ENCODE results near the gene GPN2.
A peak's percentile ranks its signal among the peaks of the same experiment; 100 is the strongest.
"Not testable (repeated sequence)": the region's sequence is repeated elsewhere in the genome, so short reads cannot be mapped to it uniquely, and the experiment has no call there.

The GPN2 gene

DNA sequence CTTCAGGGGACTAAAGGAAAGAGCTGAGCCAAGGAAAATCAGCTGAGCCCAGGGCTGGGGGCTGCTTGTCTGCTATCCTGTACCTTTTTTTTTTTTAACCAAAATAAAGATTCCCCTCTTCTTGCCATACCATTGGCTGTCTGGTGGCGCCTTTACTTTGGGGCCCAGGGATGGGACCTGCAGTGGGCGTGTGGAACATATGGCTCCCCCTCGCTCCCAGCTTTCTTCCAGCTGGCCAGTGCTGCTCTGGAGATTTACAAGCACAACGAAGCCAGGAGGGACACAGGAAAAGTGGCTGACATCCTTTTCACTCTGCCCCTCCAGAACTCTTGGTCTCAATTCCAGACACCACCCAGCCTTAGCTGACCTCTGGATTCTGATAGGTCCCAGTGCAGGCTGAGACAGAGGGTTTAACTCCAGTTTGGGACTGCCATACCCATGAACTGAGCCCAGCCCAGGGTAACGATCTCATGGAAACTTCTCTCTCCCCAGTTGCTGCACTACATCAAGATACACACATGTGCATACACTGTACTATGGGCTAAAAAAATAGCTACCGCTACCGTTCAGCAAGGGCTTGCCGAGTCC is 32.5 kb downstream of the GPN2 start:
- no peak for DNase-seq (ENCODE audit: low read depth)

DNA sequence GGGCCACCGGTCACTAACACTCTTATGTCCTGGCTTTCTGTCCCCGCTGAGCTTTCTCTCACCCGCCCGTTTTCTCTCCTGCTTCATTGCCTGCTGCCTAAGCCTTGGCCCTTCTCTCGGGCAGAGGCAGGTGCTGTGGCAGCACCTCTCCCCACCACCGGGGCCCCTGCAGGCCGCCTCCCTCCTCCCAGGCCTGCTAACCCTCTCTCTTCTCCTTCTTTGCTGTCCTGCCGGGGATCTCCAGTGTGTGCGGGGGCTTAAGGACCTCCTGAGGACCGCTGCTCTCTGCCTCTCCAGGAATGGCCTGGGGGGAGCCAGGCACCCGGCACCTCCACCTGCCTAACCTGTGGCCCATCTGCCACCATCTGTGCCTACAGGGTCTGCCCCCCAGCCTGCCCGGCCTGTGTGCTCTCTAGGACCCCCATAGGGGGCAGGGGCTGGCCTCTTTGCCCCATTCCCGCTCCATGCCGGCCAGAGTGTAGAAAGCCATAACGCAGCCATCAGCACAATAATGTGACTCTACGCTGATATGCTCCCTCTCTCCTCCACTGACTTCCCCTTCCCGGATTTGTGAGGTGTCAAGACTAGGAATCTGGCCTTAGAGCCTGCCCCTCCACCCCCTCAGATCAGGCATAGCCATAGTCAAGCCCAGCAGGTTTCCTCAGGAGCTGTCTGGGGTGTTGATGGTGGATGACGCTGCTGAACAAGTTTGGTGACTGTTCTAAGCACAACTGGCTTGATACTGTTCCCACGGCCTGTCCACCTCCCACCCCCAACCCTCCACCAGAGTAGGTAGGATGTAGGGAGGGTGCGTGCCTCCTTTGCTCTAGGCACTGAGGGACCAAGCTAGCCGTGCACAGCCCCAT is 33.2 kb downstream of the GPN2 start:
- no peak for DNase-seq (ENCODE audit: low read depth)

DNA sequence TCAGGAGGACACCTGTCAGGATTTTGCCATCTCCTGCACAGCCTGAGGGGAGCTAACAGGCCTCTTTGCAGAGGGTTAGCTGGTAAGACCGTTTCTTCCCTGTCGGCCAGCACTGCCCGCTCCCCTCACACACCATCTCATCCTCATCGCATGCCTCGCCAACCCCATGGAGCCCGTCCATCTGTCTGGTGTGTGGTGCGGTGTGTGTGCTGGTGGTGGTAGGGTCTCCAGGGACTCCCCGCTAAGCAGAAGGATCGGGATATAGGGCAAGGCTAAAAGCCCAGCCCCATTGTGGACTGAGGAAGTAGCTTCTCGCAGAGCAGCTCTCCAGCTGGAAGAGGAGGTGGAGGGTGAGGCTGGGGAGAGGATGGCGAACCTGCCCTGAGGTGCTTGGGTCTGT is 33.9 kb downstream of the GPN2 start:
- no peak for DNase-seq (ENCODE audit: low read depth)

DNA sequence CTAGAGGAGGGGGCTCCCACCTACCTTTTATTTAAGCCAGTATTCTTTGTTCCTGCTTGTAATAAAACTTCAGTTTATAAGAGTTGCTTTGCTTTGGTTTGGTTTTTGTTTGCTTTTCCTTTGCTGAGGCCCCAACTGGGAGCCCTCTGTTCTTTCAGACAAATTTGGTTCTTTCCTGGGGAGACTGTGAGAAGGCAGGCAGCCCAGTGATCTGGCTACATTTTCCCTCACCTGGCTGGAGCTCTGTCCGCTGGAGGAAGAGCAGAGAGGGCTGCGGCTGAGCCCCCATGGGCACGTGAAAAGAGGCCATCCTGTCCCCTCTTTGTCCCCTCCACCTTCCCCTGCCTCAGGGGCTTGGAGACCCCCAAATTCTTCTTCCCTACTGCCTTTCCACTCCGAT is 34.4 kb downstream of the GPN2 start:
- DNase-seq (ENCODE audit: low read depth), result no peak

DNA sequence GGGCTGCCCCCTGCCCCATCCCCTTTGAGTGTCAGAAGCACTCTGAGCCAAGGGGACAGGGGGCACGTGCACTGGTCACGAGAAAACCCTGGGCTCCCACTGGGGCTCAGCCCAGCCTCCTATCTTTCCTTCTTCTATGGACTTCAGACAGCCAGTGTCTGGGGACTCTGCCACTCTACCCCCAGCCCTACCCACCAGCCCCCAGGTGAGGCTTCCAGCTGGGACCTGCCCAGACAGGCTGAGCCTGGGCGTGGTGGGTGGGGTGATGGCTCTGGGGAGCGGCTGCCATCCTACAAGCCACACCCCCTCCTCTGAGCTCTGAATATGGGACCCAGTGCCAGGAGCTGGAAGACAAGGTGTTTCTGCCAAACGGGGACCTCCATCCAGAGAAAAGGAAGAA is 35.2 kb downstream of the GPN2 start:
- no peak for DNase-seq (ENCODE audit: low read depth)

DNA sequence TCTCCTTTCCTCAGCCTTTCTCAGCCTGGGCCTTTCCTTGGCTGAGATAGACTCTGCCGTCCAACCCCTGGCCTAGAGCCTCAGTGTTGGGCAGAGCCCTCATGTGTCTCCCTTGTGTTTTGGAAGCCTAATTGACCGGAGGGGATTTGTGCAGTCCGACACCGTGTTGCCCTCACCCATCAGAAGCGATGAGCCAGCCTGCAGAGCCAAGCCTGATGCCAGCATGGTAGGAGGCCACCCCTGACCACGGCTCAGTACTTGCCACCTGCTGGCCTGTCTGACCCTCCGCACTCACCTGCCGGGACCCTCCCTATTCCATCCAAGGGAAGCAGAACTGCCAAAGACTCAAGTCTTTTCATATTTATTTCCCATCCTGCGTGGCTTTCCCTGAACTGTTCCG is 36.5 kb downstream of the GPN2 start:
- DNase-seq (ENCODE audit: low read depth), result no peak

DNA sequence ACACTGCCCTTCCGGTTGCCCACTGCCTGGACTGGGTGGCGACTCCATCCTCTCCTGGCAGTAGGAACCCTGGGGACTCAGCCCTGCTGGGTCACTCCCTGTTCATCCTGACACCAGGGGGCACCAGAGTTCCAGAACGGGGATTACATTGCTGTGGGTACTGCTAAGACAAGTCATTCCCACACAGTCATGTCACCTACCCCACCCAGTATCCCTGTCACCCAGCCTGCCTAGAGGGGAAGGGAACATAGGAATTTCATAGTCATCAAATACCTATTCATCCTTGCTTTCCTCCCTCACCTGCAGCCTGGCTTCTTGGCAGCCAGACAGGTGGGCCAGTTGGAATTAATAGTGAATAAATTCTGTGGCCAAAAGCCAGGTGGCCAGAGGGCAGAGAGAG is 36.9 kb downstream of the GPN2 start:
- peak; percentile 81 for DNase-seq (ENCODE audit: low read depth)

DNA sequence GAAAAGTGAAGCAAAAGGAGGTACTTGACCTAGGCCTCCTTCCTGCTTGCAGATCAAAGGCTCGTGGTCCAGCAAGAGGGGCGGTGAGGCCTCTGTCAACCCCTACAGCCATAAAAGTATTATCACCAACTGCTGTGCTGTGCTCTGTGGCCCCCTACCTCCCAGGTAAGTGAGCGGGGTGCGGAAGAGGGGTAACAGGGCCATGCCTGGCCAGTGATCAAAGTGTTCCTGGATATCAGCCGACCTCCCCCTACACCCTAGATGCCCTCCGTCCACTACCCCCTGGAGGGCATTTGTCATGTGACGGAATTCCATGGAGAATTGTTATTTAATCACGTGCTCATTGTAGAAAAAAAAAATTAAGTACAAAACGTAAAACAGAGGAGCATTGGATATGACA is 37.4 kb downstream of the GPN2 start:
- no peak for DNase-seq (ENCODE audit: low read depth)

DNA sequence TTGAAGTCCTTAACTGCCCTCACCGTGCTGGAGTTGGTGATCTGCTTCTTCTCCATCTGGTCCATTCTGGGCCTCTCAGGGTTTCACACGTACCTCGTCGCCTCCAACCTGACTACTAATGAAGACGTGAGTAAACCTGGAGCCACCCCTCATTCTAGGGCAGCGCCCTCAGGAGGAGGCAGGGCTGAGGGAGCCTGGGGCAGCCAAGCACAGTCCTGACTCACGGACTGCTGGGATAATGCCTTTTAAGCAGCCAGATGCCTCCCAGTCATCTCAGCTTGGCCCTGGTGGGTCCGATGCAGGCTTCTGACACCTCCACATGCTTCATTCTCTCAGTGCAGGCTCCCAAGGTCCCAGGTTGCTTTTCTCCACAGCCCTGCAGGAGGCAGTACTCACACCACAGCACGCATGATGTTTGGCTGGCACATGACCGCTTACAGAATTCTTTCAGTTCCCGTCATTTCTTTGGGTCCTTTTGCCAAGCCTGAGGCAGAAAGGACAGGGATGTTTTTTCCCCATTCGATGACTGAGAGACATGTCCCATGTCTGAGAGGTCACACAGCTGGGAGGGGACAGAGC is 38.9 kb downstream of the GPN2 start:
- DNase-seq (ENCODE audit: low read depth), result no peak

DNA sequence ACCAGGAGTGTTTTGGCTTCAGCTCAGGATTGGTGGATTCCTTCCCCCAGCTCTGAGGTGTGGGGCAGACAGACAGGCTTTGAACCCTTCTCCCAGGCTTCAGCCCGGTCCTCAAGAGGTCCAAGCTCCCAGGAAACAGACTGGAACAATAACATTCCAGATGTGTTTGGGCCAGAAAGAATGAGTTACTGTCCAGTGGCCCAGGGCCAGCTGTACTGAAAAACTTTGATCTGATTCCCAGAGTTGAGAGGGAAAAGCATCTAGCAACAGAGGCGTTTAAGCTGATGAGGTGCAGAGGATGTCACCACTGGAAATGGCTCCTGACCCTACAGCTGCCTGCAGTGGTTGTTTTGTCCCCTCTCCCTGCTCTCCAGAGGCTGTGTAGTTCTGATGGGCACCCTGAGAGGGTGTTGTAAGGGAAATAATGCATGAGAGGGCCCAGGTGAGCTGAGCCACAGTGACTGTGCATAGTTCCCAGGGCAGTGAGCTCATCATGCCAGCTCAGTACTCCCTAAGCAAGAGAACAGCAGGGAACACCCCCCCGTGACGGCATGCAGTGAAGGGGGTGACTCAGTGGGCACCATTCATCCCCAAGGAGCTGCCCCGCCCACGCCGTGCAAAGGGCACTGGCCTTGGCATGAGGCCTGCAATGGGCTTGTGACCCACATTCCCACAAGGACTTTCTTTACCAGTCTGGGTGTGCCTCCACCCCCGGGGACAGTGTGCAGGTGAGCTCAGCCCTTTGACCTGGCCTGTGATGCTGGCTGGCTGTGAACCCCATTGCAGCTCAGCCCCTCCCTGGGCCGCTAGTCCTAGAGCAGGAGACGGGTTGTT is 40.9 kb downstream of the GPN2 start:
- no peak for DNase-seq (ENCODE audit: low read depth)

DNA sequence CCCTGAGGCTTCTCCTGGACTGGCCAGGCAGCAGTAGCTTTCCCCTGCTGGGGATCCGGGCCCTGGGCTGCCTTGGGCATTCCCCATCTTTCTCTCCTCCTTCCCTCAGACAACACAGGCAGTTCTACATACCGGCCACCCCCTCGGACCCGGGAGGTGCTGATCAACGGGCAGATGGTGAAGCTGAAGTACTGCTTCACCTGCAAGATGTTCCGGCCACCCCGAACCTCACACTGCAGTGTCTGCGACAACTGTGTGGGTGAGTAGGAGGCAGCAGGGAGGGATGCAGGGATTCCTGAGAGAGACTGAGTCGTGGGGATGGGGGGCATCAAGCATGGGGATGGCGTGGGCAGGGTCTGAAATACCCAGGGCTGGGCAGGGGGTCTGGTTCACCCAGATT is 41.6 kb downstream of the GPN2 start:
- no peak for DNase-seq (ENCODE audit: low read depth)

DNA sequence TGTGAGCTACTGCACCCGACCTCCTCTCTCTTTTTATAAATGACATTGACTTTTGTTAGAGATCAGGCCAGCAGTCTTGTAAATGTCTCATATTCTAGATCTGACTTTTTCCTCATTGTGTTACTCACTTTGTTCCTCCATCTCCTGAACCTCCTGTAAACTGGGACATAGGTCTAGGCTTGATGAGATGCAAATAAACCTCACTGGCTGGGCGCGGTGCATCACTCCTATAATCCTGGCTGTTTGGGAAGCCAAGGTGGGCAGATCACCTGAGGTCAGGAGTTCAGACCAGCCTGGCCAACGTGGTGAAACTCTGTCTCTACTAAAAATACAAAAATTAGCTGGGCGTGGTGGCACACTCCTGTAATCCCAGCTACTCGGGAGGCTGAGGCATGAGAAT is 42.3 kb downstream of the GPN2 start:
- DNase-seq (ENCODE audit: low read depth), result not testable (repeated sequence)

DNA sequence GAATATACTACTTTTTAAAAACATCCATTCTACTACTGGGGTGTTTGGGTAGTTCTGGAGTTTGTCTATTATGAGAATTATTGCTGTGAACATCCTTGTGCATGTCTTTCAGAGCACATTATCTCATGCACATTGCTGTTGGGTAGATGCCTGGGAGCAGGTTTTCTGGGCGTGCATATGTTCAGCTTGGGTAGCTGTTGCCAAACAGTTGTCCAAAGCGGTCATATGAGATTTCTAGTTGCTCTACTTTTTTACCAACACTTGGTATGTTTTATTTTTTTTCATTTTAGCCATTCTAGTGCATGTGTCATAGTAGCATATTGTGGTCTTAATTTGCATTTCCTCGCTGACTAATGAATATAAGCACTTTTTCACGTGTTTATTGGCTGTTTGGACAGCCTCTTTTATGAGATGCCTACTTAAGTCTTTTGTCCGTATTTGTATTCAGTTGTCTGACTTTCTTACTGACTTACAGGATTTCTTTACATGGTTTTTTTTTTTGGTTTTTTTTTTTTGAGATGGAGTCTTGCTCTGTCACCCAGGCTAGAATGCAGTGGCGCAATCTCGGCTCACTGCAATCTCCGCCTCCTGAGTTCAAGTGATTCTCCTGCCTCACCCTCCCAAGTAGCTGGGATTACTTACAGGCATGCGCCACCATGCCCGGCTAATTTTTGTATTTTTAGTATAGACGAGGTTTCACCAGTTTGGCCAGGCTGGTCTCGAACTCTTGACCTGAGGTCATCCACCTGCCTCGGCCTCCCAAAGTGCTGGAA is 45.5 kb downstream of the GPN2 start:
- no peak for DNase-seq (ENCODE audit: low read depth)

DNA sequence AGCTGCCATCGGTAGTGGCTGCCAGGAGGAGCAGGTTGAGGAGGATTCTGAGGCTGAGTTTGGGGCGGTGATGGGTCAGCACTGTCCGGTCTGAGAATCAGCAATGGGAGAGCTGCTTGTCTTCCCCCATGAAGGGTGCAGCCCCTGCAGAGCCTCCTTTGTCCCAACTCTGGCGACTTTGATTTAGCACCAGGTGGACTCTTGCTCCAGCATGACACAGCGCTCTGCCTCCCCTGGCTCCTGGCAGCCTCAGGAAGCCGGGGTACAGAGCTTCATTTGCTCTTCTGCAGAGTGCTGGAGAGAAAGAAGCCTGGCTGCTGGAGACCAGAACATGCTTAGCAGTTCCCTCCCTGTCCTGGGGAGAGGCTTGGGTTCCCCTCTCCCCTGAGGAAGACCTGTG is 50.3 kb downstream of the GPN2 start:
- DNase-seq (ENCODE audit: low read depth), result no peak

DNA sequence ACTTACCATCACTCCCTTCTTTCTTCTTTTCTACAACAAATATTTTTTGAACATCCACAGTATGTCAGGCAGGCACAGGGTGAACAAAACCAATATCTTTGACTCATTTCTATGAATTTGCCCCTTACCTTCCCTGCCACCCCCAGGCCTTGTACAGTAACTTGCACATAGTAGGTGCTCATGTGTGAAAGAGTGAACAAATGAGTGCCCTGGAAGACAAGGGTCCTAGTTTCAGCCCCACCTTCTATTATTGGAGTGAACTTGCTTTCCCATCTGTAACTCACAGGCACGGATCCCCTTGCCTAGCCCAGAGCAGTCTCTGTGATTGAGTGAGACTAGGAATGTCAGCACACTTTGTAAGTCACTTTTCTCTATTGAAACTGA is 50.8 kb downstream of the GPN2 start:
- no peak for DNase-seq (ENCODE audit: low read depth)

DNA sequence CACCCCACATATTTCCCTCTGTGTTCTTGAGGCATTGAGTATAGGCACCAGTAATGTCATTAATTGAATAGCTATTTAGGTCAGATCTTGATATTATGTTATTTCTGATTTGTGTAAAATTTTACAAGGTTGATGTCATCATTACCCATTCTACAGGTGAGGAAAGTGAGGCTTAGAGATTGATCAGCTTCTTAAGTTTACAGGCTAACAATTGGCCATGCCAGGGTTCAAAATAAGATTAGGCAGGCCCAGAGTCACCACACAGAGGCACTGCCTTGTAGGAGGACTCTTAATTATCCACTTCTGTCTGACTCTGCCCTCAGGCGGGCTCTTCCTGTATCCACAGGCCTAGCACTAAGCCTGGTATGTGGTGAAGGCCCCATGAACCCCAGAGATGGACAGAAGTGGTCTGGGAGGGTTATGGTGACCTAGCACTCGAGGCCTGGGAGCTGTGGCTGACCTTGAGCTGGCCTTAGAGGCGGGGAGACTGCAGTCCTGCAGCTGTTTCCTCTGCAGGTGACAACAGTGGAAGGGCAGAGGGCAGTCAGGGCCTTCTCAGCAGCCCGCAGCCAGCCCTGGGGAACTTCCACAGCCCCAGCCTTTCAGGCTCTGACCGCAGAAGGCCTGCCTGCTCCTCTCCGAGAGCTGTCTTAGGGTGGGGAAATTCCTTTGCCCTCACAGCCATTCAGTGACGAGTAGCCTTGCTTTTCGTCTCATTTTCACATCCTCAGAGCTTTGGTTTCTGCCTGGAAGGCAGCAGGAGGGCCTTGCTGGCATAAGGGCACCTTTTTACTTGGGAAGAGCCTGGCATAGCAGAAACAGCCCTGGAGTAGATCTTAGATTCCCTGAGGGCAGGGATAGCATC is 51.4 kb downstream of the GPN2 start:
- no peak for DNase-seq (ENCODE audit: low read depth)

DNA sequence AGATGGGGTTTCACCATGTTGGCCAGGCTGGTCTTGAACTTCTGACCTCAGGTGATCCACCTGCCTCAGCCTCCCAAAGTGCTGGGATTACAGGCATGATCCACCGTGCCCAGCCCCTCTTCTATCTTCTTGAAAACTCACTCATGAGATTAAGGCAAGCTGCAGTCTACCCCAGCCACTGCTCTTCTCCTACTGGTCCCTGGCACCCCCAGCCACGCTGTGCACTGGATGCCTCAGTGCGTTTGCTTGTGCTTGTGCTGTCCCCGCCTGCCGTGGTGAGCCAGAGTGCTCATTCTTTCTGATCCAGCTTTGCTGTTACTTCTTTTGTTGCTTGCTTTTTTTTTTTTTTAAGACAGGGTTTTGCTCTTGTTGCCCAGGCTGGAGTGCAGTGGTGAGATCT is 52.4 kb downstream of the GPN2 start:
- DNase-seq (ENCODE audit: low read depth), result not testable (repeated sequence)

DNA sequence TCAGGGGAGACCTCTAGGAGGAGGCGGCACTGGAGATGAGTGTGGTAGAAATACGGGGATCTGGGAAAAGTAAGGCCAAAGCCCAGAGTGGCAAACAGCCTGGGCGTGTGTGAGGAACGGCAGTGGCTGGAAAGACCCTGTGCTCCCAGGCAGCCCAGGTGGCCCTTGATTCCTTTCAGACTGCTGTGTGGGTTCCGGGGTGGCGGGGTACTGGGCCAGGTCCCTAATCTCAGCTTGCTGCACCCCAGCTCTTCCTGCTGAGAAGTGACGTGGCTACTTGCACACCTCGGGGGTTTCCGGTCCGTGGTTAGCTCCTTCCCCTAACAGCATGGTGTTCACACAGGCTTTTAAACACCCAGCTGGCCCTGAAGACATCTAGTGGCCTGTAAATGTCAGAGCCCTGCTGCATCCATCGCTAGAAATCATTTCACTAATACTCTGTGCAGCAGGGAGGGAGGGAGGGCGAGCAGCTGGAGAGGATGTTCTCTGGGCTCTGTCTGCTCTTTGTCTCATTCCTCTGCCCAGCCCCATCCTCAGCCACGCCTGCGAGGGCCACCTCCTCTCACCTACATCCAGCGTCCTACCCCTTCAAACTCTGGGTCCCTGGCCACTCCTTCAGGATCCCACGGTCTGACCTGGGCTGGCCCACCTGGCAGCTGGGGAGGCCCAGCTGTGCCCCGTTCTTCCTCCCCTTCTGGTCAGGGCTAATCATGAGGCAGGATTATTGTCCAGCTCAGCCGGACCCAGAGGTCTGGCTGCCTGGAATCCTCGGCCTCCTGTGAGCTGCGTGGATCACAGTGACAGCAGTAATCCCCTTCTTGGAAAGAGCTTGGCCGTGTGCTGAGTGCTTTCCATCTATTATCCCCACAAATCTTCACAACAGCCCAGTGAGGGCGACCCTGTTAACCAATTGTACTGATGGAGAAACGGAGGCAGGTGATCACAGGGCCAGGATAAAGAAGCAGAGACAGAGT is 56.4 kb downstream of the GPN2 start:
- DNase-seq (ENCODE audit: low read depth), result peak; percentile 83

DNA sequence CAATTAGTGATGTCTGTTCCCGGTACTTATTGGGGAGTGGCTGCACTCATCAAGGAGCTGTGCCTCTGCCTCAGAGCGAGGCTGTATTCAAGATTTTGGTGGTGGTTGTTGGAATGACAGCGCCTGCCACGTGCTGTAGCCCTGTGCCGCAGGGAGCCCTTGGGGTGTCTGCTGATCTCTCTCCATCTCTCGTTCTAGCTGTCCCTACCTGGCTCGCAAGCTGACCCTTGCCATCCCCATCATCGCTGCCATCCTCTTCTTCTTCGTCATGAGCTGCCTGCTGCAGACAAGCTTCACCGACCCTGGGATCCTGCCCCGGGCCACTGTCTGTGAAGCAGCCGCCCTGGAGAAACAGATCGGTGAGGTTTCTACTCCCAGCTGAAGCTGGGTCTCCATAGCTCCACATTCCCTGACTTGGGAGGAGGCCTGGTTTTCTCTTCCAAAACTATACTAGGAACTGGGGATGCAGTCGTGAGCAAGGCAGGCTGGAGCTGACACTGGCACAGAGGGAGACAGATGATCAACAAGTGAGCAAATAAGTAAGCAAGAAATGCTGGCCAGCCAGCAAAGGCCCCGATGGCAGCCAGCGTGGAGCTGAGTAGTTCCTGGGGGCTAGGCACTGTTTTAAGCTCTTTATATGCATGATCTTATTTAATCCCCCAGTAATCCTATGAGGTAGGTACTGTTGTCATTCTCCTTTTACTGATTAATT is 57.7 kb downstream of the GPN2 start:
- no peak for DNase-seq (ENCODE audit: low read depth)
